Ishikawa (cell line): Measurements from ENCODE around the gene PALLD.

ENCODE experiments used
- CEBPB ChIP-seq: IDR thresholded peaks from 2 replicates; pipeline ENCODE4 v1.6.1; 2012
- CREB1 ChIP-seq: IDR thresholded peaks from 2 replicates; pipeline ENCODE4 v1.6.1; 2012; ENCODE audit warnings: low read depth
- EGR1 ChIP-seq: IDR thresholded peaks from 2 replicates; pipeline ENCODE4 v1.6.1; 2012
- EP300 ChIP-seq: IDR thresholded peaks from 2 replicates; pipeline ENCODE4 v1.6.1; 2012; ENCODE audit warnings: borderline replicate concordance
- FOXM1 ChIP-seq: IDR thresholded peaks from 2 replicates; pipeline ENCODE4 v1.6.1; 2012; ENCODE audit warnings: low read depth, borderline replicate concordance
- NFIC ChIP-seq: IDR thresholded peaks from 2 replicates; pipeline ENCODE4 v1.6.1; 2012
- RAD21 ChIP-seq: IDR thresholded peaks from 2 replicates; pipeline ENCODE4 v1.6.1; 2012; ENCODE audit warnings: low read depth
- TAF1 ChIP-seq: IDR thresholded peaks from 2 replicates; pipeline ENCODE4 v1.6.1; 2012; ENCODE audit warnings: low read depth, mild to moderate bottlenecking
- TCF12 ChIP-seq: IDR thresholded peaks from 2 replicates; pipeline ENCODE4 v1.6.1; 2012; ENCODE audit warnings: low read depth
- TEAD4 ChIP-seq: IDR thresholded peaks from 2 replicates; pipeline ENCODE4 v1.6.1; 2012
- YY1 ChIP-seq: IDR thresholded peaks from 2 replicates; pipeline ENCODE4 v1.6.1; 2012; ENCODE audit warnings: low read depth
- ZBTB7A ChIP-seq: IDR thresholded peaks from 2 replicates; pipeline ENCODE4 v1.6.1; 2012; ENCODE audit warnings: low read depth
- TF ChIP-seq, protein P1 (sequence below): IDR thresholded peaks from 2 replicates; pipeline ENCODE4 v1.6.1; 2012; ENCODE audit warnings: low read depth, mild to moderate bottlenecking
- TF ChIP-seq, protein P2 (sequence below): IDR thresholded peaks from 2 replicates; pipeline ENCODE4 v1.6.1; 2012
- TF ChIP-seq, protein P3 (sequence below): IDR thresholded peaks from 2 replicates; pipeline ENCODE4 v1.6.1; 2012

The PALLD gene

DNA sequence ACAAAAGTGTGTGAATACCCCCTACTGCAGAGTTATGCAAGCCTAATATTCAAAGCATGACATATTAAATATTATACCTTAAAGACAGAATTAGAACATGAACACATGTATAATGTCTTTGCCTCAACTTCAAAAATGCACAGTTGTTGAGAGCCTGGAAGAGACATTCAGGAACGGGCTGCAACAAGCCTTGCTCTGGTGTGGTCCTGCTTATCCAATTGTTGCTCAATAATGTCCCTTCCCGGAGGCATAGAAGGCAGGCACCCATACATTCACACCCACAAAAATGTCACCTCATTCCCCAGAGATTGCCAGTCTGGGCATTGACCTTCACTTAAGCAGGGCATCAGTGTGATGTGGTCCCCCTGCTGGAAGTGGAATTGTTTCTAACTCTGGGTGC lies 274.4 kb downstream of the PALLD start:
- TF ChIP-seq FOXM1 (no peak), TAF1 (no peak), RAD21 (no peak), YY1 (no peak), CREB1 (no peak), TEAD4 (no peak), ZBTB7A (no peak)
- TF ChIP-seq, protein P1, sequence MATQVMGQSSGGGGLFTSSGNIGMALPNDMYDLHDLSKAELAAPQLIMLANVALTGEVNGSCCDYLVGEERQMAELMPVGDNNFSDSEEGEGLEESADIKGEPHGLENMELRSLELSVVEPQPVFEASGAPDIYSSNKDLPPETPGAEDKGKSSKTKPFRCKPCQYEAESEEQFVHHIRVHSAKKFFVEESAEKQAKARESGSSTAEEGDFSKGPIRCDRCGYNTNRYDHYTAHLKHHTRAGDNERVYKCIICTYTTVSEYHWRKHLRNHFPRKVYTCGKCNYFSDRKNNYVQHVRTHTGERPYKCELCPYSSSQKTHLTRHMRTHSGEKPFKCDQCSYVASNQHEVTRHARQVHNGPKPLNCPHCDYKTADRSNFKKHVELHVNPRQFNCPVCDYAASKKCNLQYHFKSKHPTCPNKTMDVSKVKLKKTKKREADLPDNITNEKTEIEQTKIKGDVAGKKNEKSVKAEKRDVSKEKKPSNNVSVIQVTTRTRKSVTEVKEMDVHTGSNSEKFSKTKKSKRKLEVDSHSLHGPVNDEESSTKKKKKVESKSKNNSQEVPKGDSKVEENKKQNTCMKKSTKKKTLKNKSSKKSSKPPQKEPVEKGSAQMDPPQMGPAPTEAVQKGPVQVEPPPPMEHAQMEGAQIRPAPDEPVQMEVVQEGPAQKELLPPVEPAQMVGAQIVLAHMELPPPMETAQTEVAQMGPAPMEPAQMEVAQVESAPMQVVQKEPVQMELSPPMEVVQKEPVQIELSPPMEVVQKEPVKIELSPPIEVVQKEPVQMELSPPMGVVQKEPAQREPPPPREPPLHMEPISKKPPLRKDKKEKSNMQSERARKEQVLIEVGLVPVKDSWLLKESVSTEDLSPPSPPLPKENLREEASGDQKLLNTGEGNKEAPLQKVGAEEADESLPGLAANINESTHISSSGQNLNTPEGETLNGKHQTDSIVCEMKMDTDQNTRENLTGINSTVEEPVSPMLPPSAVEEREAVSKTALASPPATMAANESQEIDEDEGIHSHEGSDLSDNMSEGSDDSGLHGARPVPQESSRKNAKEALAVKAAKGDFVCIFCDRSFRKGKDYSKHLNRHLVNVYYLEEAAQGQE = no peak
- TF ChIP-seq, protein P2, sequence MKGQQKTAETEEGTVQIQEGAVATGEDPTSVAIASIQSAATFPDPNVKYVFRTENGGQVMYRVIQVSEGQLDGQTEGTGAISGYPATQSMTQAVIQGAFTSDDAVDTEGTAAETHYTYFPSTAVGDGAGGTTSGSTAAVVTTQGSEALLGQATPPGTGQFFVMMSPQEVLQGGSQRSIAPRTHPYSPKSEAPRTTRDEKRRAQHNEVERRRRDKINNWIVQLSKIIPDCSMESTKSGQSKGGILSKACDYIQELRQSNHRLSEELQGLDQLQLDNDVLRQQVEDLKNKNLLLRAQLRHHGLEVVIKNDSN = no peak

DNA sequence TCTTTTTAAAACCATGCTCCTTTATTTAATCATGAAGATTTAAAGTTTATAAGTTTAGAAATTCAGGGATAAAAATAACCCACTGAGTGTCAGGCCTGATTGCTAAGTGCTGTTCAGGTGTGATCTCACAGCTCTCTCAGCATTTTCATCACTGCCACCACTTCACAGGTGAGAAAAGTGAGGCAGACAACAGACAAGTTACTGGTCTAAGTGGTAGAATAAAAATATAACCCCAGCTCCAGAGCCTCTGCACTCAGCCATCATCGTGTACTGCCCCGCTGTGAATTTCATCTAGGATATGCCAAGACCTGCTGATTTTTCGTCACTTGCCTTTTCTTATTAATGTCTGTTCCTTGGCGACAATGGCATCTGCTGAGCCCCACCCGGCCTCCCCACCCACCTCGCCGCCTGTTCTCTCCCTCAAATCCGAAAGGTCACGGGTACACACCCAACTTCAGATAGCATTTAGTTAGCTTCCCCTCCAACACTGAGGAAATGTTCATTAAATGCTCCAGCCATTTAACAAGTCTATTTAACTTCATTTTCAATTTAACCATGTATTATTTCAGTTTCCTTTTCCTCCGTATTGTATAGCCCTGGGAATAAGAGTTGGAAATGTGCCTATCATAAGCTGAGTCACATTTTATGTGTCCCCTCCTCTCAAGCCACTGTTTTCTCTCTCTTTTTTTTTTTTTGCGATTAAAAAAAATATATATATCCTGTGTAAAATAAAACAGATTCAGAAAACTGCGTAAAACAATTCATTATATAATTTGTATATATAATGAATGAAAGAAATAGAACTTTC lies 276.7 kb downstream of the PALLD start:
- TF ChIP-seq RAD21 = no peak
- TF ChIP-seq, protein P3, sequence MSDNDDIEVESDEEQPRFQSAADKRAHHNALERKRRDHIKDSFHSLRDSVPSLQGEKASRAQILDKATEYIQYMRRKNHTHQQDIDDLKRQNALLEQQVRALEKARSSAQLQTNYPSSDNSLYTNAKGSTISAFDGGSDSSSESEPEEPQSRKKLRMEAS = no peak

DNA sequence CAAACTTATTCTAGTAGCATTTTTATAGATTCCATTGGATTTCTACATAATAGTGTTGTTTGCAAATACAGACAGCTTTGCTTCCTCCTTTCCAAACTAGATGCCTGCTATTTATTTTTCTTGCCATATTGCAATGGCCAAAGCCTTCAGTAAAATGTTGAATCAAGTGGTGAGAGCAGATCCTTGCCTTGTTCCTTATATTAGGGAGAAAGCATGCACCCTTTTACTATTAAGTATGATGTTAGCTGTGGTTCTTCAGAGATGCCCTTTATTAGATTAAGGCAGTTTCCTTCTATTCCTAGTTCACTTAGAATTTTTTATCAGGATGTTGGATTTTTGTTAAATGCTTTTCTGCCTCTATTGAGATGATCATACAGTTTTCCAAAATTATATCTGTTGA lies 279.5 kb downstream of the PALLD start:
- TF ChIP-seq ZBTB7A (no peak), TCF12 (no peak), CREB1 (no peak), NFIC (no peak), TAF1 (no peak), EP300 (no peak), TEAD4 (no peak), FOXM1 (no peak), YY1 (no peak), RAD21 (no peak), CEBPB (no peak), EGR1 (no peak)
- TF ChIP-seq, protein P2 = no peak
- TF ChIP-seq, protein P1 = no peak
- TF ChIP-seq, protein P3 = no peak

DNA sequence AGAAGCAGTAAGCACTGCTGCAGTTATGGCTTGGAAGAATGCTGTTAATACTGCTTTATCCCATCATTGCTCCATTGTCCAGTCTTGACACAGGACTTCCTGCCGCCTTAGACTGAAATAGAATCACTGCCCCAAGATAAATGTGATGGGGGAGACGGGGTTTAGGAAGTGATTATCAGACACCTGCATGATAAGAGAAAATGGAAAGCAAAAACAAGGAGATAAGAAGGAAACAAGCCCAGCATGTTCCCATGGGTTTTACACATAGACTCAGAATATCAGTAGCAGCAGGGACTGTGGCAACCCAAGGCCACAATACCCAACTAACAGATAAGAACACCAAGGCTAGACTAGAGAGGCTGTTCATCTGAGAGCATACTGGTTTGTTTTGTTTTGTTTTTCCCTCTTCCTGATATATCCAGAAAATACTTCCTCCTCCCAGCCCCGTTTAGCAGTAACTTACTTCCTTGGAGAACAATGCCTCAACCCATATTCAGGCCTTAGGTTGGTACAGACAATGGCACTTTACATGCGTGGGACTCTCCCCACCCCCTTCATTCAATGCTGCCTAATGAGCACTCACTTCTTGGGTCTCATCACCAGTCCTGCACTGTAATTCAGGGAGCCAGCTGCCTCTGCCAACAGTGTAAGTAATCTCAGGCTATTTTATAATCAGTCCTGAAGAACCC lies 280.6 kb downstream of the PALLD start:
- TF ChIP-seq, protein P1 = no peak
- no peak for TF ChIP-seq TCF12
- TF ChIP-seq CEBPB = no peak
- TF ChIP-seq EGR1 = no peak
- no peak for TF ChIP-seq ZBTB7A
- TF ChIP-seq YY1 = no peak
- no peak for TF ChIP-seq TEAD4
- no peak for TF ChIP-seq CREB1
- TF ChIP-seq TAF1 = no peak
- TF ChIP-seq, protein P3 = no peak
